Measurements from ENCODE around the gene BST2. TPM values are rescaled to one million over a fixed set of nuclear protein-coding genes. Genes with fewer than 3 reads are reported as not detected.

BST2 gene, protein sequence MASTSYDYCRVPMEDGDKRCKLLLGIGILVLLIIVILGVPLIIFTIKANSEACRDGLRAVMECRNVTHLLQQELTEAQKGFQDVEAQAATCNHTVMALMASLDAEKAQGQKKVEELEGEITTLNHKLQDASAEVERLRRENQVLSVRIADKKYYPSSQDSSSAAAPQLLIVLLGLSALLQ
- total RNA-seq: 11.5 TPM
- 103 TPM for polyA plus RNA-seq

- Histone ChIP-seq H3K4me1 (ENCODE audit: insufficient read depth) (no peaks in the 10 kb centered on the region), H3K4me3 (ENCODE audit: low read depth, low read length) (peak within 1 kb of the TSS; percentile 38), H3K27ac (ENCODE audit: low read depth) (peak within 1 kb of the TSS; percentile 55), H3K36me3 (ENCODE audit: insufficient read depth) (no peaks in the 10 kb centered on the region)
- DNase-seq (ENCODE audit: extremely low spot score): no peak
- WGBS: 65% methylated on average over 18 of the region's 18 CpGs
Observed at GRCh38 chr19:17405250-17406045, at the start of gene BST2. Gene BST2, minus strand, starts transcription at chr19:17405630. Its CDS starts 55 bp downstream, at chr19:17405575.

DNA sequence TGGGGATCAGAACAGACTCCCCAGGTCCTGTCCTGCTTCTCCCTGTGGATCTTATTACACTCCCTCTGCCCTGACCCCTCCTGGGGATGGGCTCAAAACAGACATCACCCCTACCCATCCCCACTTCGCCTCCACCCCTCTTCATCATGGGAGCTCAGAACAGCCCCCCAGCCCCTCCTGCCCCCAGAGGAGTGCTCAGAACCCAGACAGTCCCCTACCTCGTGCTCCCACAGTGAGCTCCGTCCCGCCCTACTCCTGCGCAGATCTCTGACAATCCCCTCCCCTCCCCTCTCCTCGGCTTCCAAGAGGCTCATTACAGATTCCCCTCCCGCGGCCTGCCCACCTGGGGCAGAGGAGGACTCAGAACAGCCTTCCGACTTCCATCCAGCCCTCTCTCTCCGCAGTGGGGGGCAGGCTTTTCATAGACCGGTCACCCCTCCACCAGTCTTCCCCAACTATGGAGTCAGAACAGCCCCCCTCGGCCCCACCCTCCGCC is 49.2 kb upstream of the BST2 start:
- 6% methylated on average over 13 of the region's 13 CpGs for WGBS
- DNase-seq (ENCODE audit: extremely low spot score): no peak

GRCh38 chr19:17451820-17452219 is 46.4 kb upstream of the BST2 start:
- Histone ChIP-seq H3K4me1 (ENCODE audit: insufficient read depth) (no peaks in the 10 kb centered on the region), H3K27ac (ENCODE audit: low read depth) (no peak overlapping the region), H3K36me3 (ENCODE audit: insufficient read depth) (no peaks in the 10 kb centered on the region), H3K4me3 (ENCODE audit: low read depth, low read length) (no peak overlapping the region)
- no peak for DNase-seq (ENCODE audit: extremely low spot score)
- 84% methylated on average over 4 of the region's 4 CpGs for whole genome bisulfite sequencing

More for the DNA sequence above, 49.2 kb upstream of the BST2 start:
- Histone ChIP-seq H3K4me1 (ENCODE audit: insufficient read depth) (no peaks in the 10 kb centered on the region), H3K36me3 (ENCODE audit: insufficient read depth) (no peaks in the 10 kb centered on the region), H3K27ac (ENCODE audit: low read depth) (no peak overlapping the region), H3K4me3 (ENCODE audit: low read depth, low read length) (no peak overlapping the region)

- WGBS: 59% methylated on average over 8 of the region's 8 CpGs
Observed at GRCh38 chr19:17450264-17451075, 45.0 kb upstream of the BST2 start.

DNA sequence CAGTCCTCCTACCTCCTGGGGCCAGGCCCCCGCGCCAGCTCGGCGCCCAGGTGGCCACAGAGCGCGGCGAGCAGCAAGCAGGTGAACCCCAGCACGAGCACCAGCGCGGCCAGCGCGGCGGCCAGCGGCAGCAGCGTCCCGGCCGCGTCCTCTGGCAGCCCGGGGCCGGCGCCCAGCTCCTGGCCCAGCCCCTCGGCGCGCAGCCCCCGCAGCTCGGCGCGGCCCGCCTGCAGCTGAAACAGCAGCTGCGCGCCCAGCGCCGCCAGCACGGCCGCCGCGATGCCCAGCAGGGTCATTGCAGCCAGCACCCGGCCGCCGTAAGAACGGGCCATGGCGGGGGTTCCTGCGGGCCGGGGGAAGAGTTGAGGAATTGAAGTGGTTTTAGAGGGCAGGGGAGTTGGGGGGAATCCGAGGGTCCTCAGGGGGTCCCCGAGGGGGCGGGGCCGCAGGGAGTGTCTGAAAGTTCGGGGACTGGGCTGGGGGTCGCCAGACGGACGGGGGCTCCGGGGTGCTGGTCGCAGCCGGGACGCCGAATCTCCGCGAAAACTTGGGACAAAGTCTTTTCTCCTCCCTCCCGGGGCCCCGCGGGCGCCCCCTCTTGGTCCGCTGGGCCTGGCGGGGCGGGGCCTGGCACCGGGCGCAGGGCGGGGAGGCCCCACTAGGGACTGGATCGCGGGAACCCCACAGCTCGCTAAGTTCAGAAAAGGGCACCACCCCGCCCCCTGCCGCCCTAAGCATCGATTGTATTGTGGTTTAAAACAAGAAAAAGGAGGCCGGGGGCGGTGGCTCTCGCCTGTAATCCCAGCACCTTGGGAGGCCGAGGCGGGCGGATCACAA is 42.9 kb upstream of the BST2 start, which contains the start of gene TMEM221:
Gene TMEM221 (minus strand): TSS at position 538 of the 837 bp plus-strand sequence. CDS start 206 bp downstream, at position 332.
- H3K36me3 ChIP-seq (ENCODE audit: insufficient read depth): no peaks in the 10 kb centered on the region
- H3K27ac ChIP-seq (ENCODE audit: low read depth): no peak within 1 kb of the TSS
- WGBS: 1% methylated on average over 81 of the region's 81 CpGs
- H3K4me1 ChIP-seq (ENCODE audit: insufficient read depth): no peaks in the 10 kb centered on the region
- H3K4me3 ChIP-seq (ENCODE audit: low read depth, low read length): peak within 1 kb of the TSS; percentile 55
- no peak for DNase-seq (ENCODE audit: extremely low spot score)

More at GRCh38 chr19:17450264-17451075, 45.0 kb upstream of the BST2 start:
- no peak for DNase-seq (ENCODE audit: extremely low spot score)
- Histone ChIP-seq H3K36me3 (ENCODE audit: insufficient read depth) (no peaks in the 10 kb centered on the region), H3K27ac (ENCODE audit: low read depth) (no peak overlapping the region), H3K4me3 (ENCODE audit: low read depth, low read length) (no peak overlapping the region), H3K4me1 (ENCODE audit: insufficient read depth) (no peaks in the 10 kb centered on the region)

DNA sequence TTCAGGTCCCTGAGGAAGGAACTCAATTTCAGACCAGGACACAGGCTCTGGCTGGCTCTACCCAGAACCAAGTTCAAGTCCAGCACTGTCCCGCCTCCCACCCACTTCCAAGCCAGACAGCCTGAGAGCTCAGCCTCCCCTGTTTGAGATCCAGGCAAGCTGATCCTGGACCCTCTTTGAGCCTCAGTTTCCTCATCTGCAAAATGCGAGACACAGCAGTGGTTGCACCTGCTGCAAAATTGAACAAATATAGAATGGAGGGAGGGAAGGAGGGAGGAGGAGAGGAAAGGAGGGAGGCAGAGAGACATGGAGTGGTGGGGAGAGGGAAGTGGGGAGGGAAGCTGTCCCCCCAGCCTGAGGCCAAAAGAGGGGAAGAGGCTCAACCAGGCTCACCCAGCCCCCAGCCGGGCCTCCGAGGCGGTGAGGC is 42.3 kb upstream of the BST2 start:
- 33% methylated on average over 5 of the region's 5 CpGs for WGBS
- no peak for DNase-seq (ENCODE audit: extremely low spot score)
- Histone ChIP-seq H3K4me3 (ENCODE audit: low read depth, low read length) (peak overlapping the region; percentile 55), H3K4me1 (ENCODE audit: insufficient read depth) (no peaks in the 10 kb centered on the region), H3K36me3 (ENCODE audit: insufficient read depth) (no peaks in the 10 kb centered on the region), H3K27ac (ENCODE audit: low read depth) (no peak overlapping the region)

GRCh38 chr19:17445526-17446165 is 40.2 kb upstream of the BST2 start:
- 94% methylated on average over 1 of the region's 1 CpG for WGBS
- Histone ChIP-seq H3K27ac (ENCODE audit: low read depth) (no peak overlapping the region), H3K4me1 (ENCODE audit: insufficient read depth) (no peaks in the 10 kb centered on the region), H3K36me3 (ENCODE audit: insufficient read depth) (no peaks in the 10 kb centered on the region), H3K4me3 (ENCODE audit: low read depth, low read length) (no peak overlapping the region)
- no peak for DNase-seq (ENCODE audit: extremely low spot score)

- WGBS: 50% methylated on average over 8 of the region's 8 CpGs
- no peak for DNase-seq (ENCODE audit: extremely low spot score)
- no peaks in the 10 kb centered on the region for H3K36me3 ChIP-seq (ENCODE audit: insufficient read depth)
Observed at GRCh38 chr19:17441241-17442021, 36.0 kb upstream of the BST2 start.

DNA sequence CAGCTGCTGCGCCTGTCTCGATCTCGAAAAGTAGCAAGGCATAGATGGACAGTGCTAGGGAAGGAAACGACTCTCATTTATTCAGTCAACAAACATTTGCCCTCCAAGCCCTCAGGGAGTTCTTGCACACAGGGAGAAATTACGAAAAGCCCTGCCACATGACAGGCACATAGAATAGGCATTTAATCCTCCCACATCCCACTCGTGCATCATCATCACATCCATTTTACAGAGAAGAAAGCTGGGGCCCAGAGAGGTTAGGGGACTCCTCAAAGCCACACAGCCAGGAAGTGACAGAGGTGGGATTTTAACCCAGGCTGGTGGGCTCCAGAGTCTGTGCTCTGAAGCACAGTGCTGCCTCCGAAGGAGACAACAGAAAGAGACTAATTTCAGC is 31.4 kb upstream of the BST2 start:
- H3K36me3 ChIP-seq (ENCODE audit: insufficient read depth): no peaks in the 10 kb centered on the region
- no peak for DNase-seq (ENCODE audit: extremely low spot score)
- H3K4me3 ChIP-seq (ENCODE audit: low read depth, low read length): no peak overlapping the region
- H3K4me1 ChIP-seq (ENCODE audit: insufficient read depth): no peaks in the 10 kb centered on the region
- no peak overlapping the region for H3K27ac ChIP-seq (ENCODE audit: low read depth)
- WGBS: 85% methylated on average over 7 of the region's 7 CpGs

More at GRCh38 chr19:17441241-17442021, 36.0 kb upstream of the BST2 start:
- Histone ChIP-seq H3K4me3 (ENCODE audit: low read depth, low read length) (no peak overlapping the region), H3K27ac (ENCODE audit: low read depth) (no peak overlapping the region), H3K4me1 (ENCODE audit: insufficient read depth) (no peaks in the 10 kb centered on the region)

DNA sequence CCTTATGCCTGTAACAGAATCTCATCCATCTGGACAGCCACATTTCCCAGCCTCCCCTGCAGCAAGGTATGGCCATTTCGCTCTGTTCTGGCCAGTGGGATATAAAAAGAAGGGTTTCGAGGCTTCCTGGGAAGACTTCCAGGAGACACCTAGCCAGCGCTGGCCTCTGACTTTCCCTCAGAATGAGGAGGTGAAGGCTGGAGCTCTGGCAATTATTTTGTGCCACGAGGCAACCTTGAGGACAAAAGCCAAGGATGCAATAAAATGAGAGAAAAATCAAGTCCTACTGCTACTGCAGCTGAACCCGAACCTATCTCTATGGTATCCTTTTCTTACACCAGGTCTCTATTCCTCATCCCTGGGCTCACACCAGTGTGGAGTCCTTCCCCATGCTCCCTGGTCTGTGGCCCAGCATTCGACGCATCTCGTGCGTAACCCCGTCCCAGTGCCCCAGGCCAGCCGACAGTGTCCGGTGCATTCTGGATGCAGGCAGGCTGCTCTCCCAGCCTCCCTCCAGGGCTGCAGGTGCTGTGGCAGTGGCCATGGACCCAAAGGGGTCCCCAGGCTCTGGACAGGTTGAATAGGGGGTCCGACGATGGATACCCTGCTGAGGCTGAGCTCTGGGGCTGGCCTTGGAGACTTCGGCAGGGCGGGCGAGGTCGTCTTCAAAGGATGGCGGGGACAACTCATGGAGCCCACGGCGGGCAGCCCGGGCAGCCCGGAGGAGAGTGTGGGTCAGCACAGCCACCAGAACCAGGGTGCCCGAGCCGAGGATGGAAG is 30.9 kb upstream of the BST2 start:
- Histone ChIP-seq H3K36me3 (ENCODE audit: insufficient read depth) (no peaks in the 10 kb centered on the region), H3K4me3 (ENCODE audit: low read depth, low read length) (no peak overlapping the region), H3K27ac (ENCODE audit: low read depth) (no peak overlapping the region), H3K4me1 (ENCODE audit: insufficient read depth) (no peaks in the 10 kb centered on the region)
- no peak for DNase-seq (ENCODE audit: extremely low spot score)
- WGBS: 95% methylated on average over 25 of the region's 25 CpGs

DNA sequence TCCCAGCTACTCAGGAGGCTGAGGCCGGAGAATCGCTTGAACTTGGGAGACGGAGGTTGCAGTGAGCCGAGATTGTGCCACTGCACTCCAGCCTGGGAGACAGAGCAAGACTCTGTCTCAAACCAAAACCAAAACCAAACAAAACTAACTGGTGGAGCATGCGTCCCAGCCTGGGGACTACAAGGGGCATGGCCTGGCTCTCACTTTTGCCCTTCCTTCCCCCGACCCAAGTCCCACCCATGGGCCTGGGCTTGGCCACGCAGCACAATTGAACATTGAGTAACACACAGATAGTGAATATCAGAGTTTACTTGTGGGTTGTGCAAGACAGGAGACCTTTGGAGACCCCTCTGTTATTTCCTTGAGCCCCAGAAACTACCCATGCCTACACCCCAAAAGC is 29.8 kb upstream of the BST2 start:
- no peaks in the 10 kb centered on the region for H3K36me3 ChIP-seq (ENCODE audit: insufficient read depth)
- DNase-seq (ENCODE audit: extremely low spot score): no peak
- no peak overlapping the region for H3K4me3 ChIP-seq (ENCODE audit: low read depth, low read length)
- H3K27ac ChIP-seq (ENCODE audit: low read depth): no peak overlapping the region
- WGBS: 87% methylated on average over 7 of the region's 7 CpGs
- H3K4me1 ChIP-seq (ENCODE audit: insufficient read depth): no peaks in the 10 kb centered on the region

All from urinary bladder (tissue), 4 donors.